GM12872 (cell line): Measurements from ENCODE around the gene TENT4A.

ENCODE experiments used
- CTCF ChIP-seq: IDR thresholded peaks from 3 replicates; pipeline ENCODE4 v1.5.1; 2011; ENCODE audit warnings: low read depth, mild to moderate bottlenecking, low read length, moderate library complexity; ENCODE audit not compliant: insufficient read depth

TENT4A gene

GRCh38 chr5:6718161-6718681, 5.0 kb downstream of the TENT4A start:
- TF ChIP-seq CTCF, result no peak

GRCh38 chr5:6718718-6719117, 5.5 kb downstream of the TENT4A start:
- TF ChIP-seq CTCF, result no peak

- no peak for TF ChIP-seq CTCF
These were observed 6.2 kb downstream of the TENT4A start for GRCh38 chr5:6719417-6719816.

GRCh38 chr5:6719896-6720560, 6.8 kb downstream of the TENT4A start:
- TF ChIP-seq CTCF, result no peak

GRCh38 chr5:6720561-6720921, 7.3 kb downstream of the TENT4A start:
- no peak for TF ChIP-seq CTCF

GRCh38 chr5:6721442-6721841, 8.2 kb downstream of the TENT4A start:
- TF ChIP-seq CTCF, result no peak

- no peak for TF ChIP-seq CTCF
These were observed 8.8 kb downstream of the TENT4A start for GRCh38 chr5:6722015-6722414.
